Measurements from ENCODE around the gene REX1BD.

Gene REX1BD

DNA sequence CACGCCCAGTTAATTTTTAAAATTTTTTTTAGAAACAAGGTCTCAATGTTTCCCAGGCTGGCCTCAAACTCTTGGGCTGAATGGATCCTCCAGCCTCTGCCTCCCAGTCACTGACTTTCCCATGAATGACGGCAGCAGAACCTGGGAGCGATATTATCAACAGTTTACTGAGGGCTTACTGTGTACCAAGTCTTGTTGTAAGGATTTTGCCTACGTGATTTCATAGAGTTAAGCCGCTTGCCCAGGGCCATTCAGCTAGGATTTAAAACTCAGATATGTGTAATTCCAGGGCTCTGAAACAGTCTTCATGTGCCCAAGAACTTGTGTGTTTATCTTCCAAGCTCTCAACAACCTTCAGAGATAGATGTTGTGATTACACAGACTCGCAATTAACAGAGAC lies 37.0 kb upstream of the REX1BD start:
- H3K9me3 ChIP-seq (ENCODE audit: control insufficient read depth, insufficient read depth, low read length) = no peaks in the 10 kb centered on the region
- no peaks in the 10 kb centered on the region for H3K36me3 ChIP-seq (ENCODE audit: control insufficient read depth, low read length)
- no peaks in the 10 kb centered on the region for H4K20me1 ChIP-seq (ENCODE audit: control insufficient read depth, insufficient read depth, low read depth, low read length)
- H3K4me2 ChIP-seq (ENCODE audit: low read length) = no peak overlapping the region
- no peaks in the 10 kb centered on the region for H3K27me3 ChIP-seq (ENCODE audit: control insufficient read depth, low read length)
- H3K27ac ChIP-seq (ENCODE audit: low read depth, low read length) = no peak overlapping the region
- H3F3A ChIP-seq (ENCODE audit: control insufficient read depth, insufficient read depth) = peaks cover 3% of the 10 kb centered on the region; the same call in 1 of the 2 replicates
- TF ChIP-seq EZH2phosphoT487 (IDR thresholded peaks at IDR 0.05; ENCODE audit: borderline replicate concordance, low read length) = no peak
- TF ChIP-seq, protein P1, sequence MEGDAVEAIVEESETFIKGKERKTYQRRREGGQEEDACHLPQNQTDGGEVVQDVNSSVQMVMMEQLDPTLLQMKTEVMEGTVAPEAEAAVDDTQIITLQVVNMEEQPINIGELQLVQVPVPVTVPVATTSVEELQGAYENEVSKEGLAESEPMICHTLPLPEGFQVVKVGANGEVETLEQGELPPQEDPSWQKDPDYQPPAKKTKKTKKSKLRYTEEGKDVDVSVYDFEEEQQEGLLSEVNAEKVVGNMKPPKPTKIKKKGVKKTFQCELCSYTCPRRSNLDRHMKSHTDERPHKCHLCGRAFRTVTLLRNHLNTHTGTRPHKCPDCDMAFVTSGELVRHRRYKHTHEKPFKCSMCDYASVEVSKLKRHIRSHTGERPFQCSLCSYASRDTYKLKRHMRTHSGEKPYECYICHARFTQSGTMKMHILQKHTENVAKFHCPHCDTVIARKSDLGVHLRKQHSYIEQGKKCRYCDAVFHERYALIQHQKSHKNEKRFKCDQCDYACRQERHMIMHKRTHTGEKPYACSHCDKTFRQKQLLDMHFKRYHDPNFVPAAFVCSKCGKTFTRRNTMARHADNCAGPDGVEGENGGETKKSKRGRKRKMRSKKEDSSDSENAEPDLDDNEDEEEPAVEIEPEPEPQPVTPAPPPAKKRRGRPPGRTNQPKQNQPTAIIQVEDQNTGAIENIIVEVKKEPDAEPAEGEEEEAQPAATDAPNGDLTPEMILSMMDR (IDR thresholded peaks at IDR 0.05; ENCODE audit: low read depth, low read length, poor library complexity, severe bottlenecking) = no peak
- H3K4me1 ChIP-seq (ENCODE audit: control insufficient read depth, low read length) = peaks cover under 1% of the 10 kb centered on the region; the same call in 1 of the 2 replicates
- no peaks in the 10 kb centered on the region for H3K79me2 ChIP-seq (ENCODE audit: control insufficient read depth, low read length)
- no peak overlapping the region for H3K4me3 ChIP-seq (ENCODE audit: low read length)
- no peaks in the 10 kb centered on the region for H3K9me2 ChIP-seq (replicated peaks; ENCODE audit: control insufficient read depth, low read length)

DNA sequence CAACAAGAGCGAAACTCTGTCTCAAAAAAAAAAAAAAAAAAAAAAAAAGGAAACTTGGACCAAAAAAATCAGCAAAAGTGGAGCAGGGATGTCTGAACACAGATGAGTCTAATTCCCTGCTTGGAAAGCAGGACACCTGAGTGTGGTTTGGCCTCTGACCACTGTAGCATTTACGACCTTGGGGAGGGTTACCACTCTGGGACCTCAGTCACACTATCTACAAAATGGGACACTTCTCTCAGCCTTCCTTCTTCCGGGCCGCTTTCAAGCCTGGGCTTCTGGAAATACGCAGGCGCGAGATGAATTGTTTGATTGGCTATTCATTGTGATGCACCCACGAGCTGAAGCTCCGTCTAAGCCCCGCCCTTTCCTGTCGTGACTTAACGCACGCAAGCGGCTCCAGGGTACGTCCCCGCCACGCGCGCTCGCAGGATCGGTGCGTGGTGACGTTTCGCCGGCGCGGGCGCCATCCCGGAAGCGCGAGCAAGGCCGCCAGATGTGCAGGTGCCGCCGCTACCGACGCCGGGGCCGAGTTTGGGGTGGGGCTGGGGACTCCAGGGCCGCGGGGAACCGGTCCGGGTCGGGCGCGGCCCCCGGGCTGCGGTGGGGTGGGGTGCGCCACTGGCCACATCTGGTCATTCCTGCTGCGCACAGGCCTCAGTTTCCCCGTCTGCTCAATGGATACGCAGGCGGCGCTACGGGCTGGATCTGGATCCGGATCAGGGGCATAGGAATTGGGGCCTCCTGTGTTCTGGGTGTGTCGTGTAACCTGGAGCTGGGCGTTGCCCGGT lies 31.0 kb upstream of the REX1BD start, which contains the start of gene KXD1:
Gene KXD1 (plus strand): TSS at position 460 of the 791 bp plus-strand sequence. CDS start 4,187 bp downstream, outside the sequence.
- H3K27me3 ChIP-seq (ENCODE audit: control insufficient read depth, low read length) = no peaks in the 10 kb centered on the region
- peaks cover 14% of the 10 kb centered on the region for H3K36me3 ChIP-seq (ENCODE audit: control insufficient read depth, low read length)
- peaks cover 20% of the 10 kb centered on the region for H3K4me1 ChIP-seq (ENCODE audit: control insufficient read depth, low read length)
- H3K4me3 ChIP-seq (ENCODE audit: low read length) = peak within 1 kb of the TSS; percentile 79
- H3K4me2 ChIP-seq (ENCODE audit: low read length) = peak within 1 kb of the TSS; percentile 81
- H3K9me2 ChIP-seq (replicated peaks; ENCODE audit: control insufficient read depth, low read length) = no peaks in the 10 kb centered on the region
- peaks cover 27% of the 10 kb centered on the region for H3K79me2 ChIP-seq (ENCODE audit: control insufficient read depth, low read length)
- peak within 1 kb of the TSS; percentile 27 for H3K27ac ChIP-seq (ENCODE audit: low read depth, low read length)
- H3F3A ChIP-seq (ENCODE audit: control insufficient read depth, insufficient read depth) = no peaks in the 10 kb centered on the region
- no peaks in the 10 kb centered on the region for H4K20me1 ChIP-seq (ENCODE audit: control insufficient read depth, insufficient read depth, low read depth, low read length)
- TF ChIP-seq, protein P1 (IDR thresholded peaks at IDR 0.05; ENCODE audit: low read depth, low read length, poor library complexity, severe bottlenecking) = no peak
- TF ChIP-seq EZH2phosphoT487 (IDR thresholded peaks at IDR 0.05; ENCODE audit: borderline replicate concordance, low read length) = no peak
- H3K9me3 ChIP-seq (ENCODE audit: control insufficient read depth, insufficient read depth, low read length) = no peaks in the 10 kb centered on the region

DNA sequence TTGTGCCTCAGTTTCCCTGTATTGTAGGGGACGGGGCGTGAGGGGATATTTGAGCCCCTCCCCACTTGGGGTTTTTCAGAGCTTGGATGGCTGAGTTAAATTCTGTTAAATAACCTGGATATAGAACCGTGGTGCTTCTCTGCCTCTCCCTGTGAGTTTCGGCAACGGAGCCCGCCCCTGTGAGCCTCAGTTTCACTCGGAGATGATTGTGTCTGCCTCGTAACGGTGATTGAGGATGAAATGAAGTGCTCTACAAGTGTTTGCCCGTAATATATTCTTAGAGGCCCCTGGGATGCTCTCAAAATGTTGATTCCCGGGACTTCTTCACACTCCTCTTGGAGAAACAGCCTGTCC lies 30.4 kb upstream of the REX1BD start:
- peaks cover 19% of the 10 kb centered on the region for H3K36me3 ChIP-seq (ENCODE audit: control insufficient read depth, low read length)
- peaks cover 20% of the 10 kb centered on the region for H3K4me1 ChIP-seq (ENCODE audit: control insufficient read depth, low read length)
- H4K20me1 ChIP-seq (ENCODE audit: control insufficient read depth, insufficient read depth, low read depth, low read length) = no peaks in the 10 kb centered on the region
- no peak for TF ChIP-seq EZH2phosphoT487 (IDR thresholded peaks at IDR 0.05; ENCODE audit: borderline replicate concordance, low read length)
- TF ChIP-seq, protein P1 (IDR thresholded peaks at IDR 0.05; ENCODE audit: low read depth, low read length, poor library complexity, severe bottlenecking) = no peak
- H3K9me2 ChIP-seq (replicated peaks; ENCODE audit: control insufficient read depth, low read length) = no peaks in the 10 kb centered on the region
- no peaks in the 10 kb centered on the region for H3F3A ChIP-seq (ENCODE audit: control insufficient read depth, insufficient read depth)
- no peaks in the 10 kb centered on the region for H3K27me3 ChIP-seq (ENCODE audit: control insufficient read depth, low read length)
- no peaks in the 10 kb centered on the region for H3K9me3 ChIP-seq (ENCODE audit: control insufficient read depth, insufficient read depth, low read length)
- H3K27ac ChIP-seq (ENCODE audit: low read depth, low read length) = peak overlapping the region; percentile 27
- peak overlapping the region; percentile 79 for H3K4me3 ChIP-seq (ENCODE audit: low read length)
- peaks cover 27% of the 10 kb centered on the region for H3K79me2 ChIP-seq (ENCODE audit: control insufficient read depth, low read length)
- H3K4me2 ChIP-seq (ENCODE audit: low read length) = peak overlapping the region; percentile 81
